RWPE2 (cell line): ENCODE results near the gene TM4SF5.

Source experiments
- ATAC-seq: fragments of 200-7000 bp; cut with Tn5 transposase; 3 replicates; pipeline ENCODE4 v1.9.1; 2021; ENCODE audit warnings: low read depth
- DNase-seq: peaks from one replicate; pipeline ENCODE4 v3.0.0-alpha.2; 2020; ENCODE audit warnings: low spot score
- H3K27ac ChIP-seq: fragments of 450-650 bp; 2 replicates; pipeline ENCODE4 v1.5.1; 2017; ENCODE audit warnings: mild to moderate bottlenecking; ENCODE audit not compliant: poor library complexity, severe bottlenecking
- H3K27me3 ChIP-seq: fragments of 250-450 bp; sonication (Bioruptor Pico); 2 replicates; pipeline ENCODE4 v1.5.1; 2021; ENCODE audit warnings: mild to moderate bottlenecking, moderate library complexity; ENCODE audit not compliant: insufficient read depth, poor library complexity, severe bottlenecking
- H3K36me3 ChIP-seq: fragments of 250-450 bp; sonication (Bioruptor Pico); 2 replicates; pipeline ENCODE4 v1.5.1; 2020; ENCODE audit warnings: low read depth, mild to moderate bottlenecking, moderate library complexity
- H3K4me1 ChIP-seq: fragments of 250-450 bp; sonication (Bioruptor Pico); 2 replicates; pipeline ENCODE4 v1.5.1; 2021; ENCODE audit warnings: mild to moderate bottlenecking, moderate library complexity; ENCODE audit not compliant: insufficient read depth, poor library complexity, severe bottlenecking
- H3K4me3 ChIP-seq: fragments of 250-450 bp; sonication (Bioruptor Pico); 2 replicates; pipeline ENCODE4 v1.5.1; 2021; ENCODE audit warnings: mild to moderate bottlenecking, moderate library complexity; ENCODE audit not compliant: severe bottlenecking
- H3K9me3 ChIP-seq: fragments of 250-450 bp; sonication (Bioruptor Pico); 2 replicates; pipeline ENCODE4 v1.5.1; 2021; ENCODE audit warnings: mild to moderate bottlenecking, moderate library complexity; ENCODE audit not compliant: severe bottlenecking
- CTCF ChIP-seq: fragments of 450-650 bp; IDR thresholded peaks from one replicate; pipeline ENCODE4 v1.5.1; 2017; ENCODE audit warnings: mild to moderate bottlenecking, moderate library complexity; ENCODE audit not compliant: poor library complexity, severe bottlenecking

TM4SF5 gene

GRCh38 chr17:4788807-4789700, 17.4 kb downstream of the TM4SF5 start, which contains the start of gene GLTPD2:
Gene GLTPD2 (plus strand): TSS chr17:4788964. CDS start chr17:4789012, 48 bp downstream.
- ATAC-seq = peak; percentile 8; the same call in 2 of the 3 replicates
- no peak for TF ChIP-seq CTCF
- H3K9me3 ChIP-seq = no peaks in the 10 kb centered on the region
- H3K36me3 ChIP-seq = no peaks in the 10 kb centered on the region
- peaks cover 7% of the 10 kb centered on the region for H3K4me1 ChIP-seq
- no peak for DNase-seq
- H3K27me3 ChIP-seq = no peaks in the 10 kb centered on the region
- peak within 1 kb of the TSS; percentile 44 for H3K4me3 ChIP-seq
- peak within 1 kb of the TSS; percentile 82 for H3K27ac ChIP-seq

- DNase-seq = peak; percentile 75
- H3K27me3 ChIP-seq = no peaks in the 10 kb centered on the region
- no peaks in the 10 kb centered on the region for H3K9me3 ChIP-seq
- no peaks in the 10 kb centered on the region for H3K36me3 ChIP-seq
- TF ChIP-seq CTCF = no peak
- no peak; the same call in 2 of the 3 replicates for ATAC-seq
- H3K4me3 ChIP-seq = peak overlapping the region; percentile 44
- H3K27ac ChIP-seq = peak overlapping the region; percentile 82
- H3K4me1 ChIP-seq = peaks cover 7% of the 10 kb centered on the region
Measured at GRCh38 chr17:4789701-4789950, 17.9 kb downstream of the TM4SF5 start.

- H3K27me3 ChIP-seq = no peaks in the 10 kb centered on the region
- TF ChIP-seq CTCF = peak; percentile 88
- peak; percentile 88 for DNase-seq
- H3K4me3 ChIP-seq = peak overlapping the region; percentile 44
- H3K4me1 ChIP-seq = peaks cover 7% of the 10 kb centered on the region
- H3K9me3 ChIP-seq = no peaks in the 10 kb centered on the region
- no peaks in the 10 kb centered on the region for H3K36me3 ChIP-seq
- H3K27ac ChIP-seq = peak overlapping the region; percentile 82
- peak; percentile 82 for ATAC-seq
Measured at GRCh38 chr17:4789951-4790704, 18.4 kb downstream of the TM4SF5 start.

GRCh38 chr17:4790705-4791088, 19.0 kb downstream of the TM4SF5 start:
- Histone ChIP-seq H3K9me3 (no peaks in the 10 kb centered on the region), H3K4me3 (no peak overlapping the region), H3K36me3 (no peaks in the 10 kb centered on the region), H3K4me1 (peaks cover 7% of the 10 kb centered on the region), H3K27ac (peak overlapping the region; percentile 82), H3K27me3 (no peaks in the 10 kb centered on the region)
- ATAC-seq (no peak), DNase-seq (no peak)
- TF ChIP-seq CTCF = no peak
